GM21423 (cell line): Measurements from ENCODE around the gene COPS8.

Experiments
- ATAC-seq: cut with Tn5 transposase; IDR thresholded peaks from one replicate; pipeline ENCODE4 v1.9.1; 2021; ENCODE audit warnings: mild to moderate bottlenecking, moderate library complexity; ENCODE audit not compliant: unreplicated experiment

COPS8 gene

DNA sequence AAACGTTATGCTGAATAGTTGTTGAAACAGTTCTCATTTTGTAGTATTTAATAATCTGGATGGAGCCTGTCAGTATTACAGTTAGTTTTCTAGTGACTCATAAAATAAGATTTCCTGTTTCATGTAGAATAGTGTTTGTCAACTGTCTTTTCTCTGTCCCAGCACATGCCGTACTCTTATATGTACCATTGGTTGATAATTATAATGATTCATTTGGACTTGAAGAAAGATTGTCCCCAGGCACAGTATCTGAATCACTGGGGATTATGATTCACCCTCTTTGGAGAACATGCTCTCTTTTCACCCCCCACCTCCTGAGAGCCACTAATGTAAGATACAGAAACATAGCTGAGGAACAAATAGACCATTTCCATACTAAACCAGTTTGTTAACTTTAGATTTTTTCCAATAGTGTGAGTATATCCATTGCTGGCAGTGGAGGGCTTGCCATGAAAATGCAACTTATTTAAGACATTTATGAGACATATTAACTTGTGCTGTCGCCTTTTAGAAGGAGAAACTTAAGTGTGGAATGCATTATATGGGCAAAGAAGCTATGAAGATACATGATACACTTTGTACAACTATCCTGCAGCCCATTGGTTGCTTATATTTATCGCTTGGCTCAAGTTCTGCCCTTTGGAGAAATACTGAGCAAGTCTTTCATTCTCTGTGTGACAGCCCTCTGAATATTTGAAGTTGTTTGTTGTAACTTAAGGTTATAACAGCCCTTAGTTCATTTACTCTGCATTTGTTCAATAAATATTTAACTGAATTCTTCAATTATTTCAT, 12.4 kb downstream of the COPS8 start:
- ATAC-seq, result no peak

DNA sequence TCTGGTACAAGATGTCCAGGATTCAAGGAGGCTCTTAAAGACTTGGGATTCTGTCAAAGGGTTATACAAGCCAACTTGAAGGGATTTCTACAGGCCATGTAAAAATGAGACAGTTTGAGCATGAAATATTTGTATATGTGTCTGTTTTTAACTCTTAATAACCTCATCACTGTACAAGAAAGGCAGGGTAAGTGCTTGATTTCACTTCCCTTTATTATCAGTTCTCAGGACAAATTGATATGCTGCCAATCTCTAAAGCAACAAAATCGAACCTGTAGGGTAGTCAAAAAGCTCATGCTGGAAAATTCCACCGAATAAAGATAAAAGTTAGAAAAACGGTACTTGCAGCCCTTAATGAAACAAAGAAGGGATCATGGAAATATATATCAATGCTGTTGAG, 14.1 kb downstream of the COPS8 start:
- ATAC-seq, result no peak

DNA sequence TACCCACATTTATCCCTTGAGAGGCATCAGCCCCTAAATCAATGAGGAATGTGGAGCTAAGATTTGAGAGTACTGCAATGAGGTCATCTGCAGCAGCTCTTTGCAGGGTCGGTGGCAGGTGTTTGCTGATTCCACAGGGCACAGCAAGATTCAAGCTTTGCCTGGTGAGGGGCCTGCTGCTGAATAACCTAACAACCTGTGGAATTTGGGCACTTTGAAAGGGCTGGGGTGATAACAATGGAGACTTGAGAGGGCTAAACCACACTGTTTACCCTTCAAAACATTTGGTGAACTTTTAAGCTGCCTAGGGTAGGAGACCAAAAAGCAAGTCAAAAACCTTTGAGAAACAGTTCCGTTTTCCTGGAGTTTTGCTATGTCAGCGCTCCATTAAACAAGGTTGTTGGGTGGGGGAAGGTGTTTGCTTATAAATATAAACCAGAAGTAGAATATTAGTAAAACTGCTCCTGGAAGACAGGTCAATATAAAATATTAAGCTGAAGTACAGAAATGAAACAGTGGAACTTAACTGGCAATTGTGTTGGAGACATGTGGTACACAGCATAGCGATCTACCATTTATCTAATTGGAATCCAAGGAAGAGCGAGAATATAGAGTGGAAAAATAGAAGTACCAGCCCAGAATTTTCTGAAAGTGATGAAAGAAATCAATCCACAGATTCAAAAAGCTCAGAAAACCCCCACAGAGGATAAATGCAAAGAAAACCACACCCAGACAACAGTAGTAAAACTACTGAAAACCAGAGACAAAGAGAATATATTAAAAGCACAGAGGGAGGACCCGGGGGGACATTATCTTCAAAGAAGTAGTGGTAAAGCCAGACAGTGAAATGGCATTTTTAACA, 15.7 kb downstream of the COPS8 start:
- no peak for ATAC-seq

DNA sequence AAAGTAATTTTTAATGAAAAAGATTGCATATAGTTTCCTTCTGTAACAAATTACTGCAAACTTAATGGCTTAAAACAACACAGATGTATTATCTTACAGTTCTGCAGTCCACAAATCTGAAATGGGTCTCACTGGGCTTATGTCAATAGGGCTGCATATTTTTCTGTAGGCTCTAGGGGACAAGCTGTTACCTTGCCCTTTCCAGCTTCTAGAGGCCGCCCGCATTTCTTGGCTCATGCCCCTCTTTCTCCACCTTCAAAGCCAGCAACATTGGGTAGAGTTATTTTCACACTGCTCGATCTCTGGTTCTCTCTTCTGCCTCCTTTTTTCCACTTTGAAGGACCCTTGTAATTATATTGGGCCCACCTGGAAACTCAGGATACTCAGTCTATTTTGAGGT, 16.7 kb downstream of the COPS8 start:
- no peak for ATAC-seq

DNA sequence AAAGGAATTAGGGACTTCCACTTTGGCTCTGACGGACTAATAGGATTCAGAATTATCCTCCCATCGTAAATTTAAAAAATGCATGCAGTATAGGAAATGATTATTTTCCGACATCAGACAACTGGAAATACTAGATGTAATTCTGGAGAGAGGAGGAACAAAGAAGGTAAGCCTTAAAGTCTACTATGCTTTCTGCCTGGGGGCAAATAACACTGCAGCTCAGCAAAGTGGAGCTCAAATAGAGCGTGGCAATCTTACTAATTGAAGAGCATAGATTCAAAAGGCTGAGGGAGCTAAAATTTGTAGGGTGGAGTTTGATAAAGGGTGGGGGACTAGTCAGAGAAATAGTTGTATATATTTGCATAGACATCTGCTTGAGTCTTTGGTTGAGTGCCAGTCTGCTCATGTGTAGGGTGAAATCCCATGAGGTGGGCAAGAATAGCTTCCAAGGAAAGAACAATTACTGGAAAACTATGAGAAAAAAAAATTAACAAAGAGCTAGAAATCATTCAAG, 23.8 kb downstream of the COPS8 start:
- no peak for ATAC-seq

DNA sequence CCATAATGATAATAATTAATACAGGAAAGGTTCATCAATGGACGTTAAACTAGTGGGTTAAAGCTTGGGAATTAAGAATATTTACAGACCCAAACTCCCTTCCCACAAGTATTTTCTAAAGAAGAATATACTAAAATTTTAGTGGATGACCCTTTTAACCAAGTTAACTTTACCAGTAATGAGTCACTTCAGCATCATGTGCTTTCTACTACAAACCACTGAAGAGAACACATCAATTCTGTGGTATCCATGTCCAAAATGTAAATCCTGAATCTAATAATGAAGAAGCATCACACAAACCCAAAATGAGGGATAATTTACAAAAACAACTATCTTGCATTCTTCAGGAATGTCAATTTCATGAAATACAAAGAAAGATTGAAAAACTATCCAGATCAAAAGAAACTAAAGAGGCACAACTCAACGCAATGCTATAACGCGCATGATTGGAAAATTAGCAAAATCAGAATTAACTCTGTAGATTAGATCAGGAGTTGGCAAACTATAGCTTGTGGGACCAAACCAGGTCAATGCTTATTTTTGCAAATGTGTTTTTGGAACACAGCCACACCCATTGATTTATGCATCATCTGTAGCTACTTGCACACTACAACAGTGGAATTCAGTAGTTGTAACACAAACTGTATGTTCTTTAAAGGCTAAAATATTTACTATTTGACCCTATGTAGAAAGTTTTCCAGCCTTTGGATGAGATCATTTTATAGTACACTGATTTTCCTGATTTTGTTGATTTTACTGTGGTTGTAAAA, 27.5 kb downstream of the COPS8 start:
- ATAC-seq, result no peak

DNA sequence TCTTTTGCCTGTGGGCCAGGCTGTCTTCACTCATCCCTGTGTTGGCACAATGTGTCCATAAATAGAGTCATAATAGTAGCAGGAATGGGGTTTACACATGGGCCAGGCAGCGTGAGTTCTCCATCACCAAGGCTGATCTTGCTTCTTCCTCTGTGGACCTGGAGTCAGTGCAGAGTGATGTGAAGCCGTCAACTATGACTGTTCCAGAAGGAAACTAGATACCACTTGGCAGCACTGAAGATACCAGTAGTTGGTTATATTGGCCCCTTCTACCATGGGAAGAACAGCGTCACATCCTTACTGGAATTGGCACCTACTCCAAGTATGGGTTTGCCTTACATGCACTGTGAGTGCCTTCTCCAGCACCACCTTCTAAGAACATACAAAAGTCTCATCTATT, 30.2 kb downstream of the COPS8 start:
- no peak for ATAC-seq

DNA sequence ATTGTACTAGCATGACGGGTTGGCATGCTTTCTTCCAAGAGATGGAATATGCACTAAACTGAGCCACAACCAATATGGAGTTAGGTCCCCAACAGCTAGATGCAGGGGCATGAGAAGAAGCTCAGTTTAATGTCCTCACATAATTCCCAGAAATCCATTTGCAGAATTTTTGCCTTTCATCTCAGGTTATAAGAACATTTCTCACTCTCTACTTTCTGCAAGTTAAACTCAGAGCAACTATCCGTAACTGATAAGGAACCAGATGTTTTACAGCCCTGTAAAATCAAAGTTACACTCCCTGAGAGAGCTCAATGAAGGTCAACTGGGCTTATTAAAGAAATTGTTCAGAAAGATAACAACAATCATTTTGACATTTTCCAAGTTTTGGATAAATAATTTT, 30.7 kb downstream of the COPS8 start:
- no peak for ATAC-seq

DNA sequence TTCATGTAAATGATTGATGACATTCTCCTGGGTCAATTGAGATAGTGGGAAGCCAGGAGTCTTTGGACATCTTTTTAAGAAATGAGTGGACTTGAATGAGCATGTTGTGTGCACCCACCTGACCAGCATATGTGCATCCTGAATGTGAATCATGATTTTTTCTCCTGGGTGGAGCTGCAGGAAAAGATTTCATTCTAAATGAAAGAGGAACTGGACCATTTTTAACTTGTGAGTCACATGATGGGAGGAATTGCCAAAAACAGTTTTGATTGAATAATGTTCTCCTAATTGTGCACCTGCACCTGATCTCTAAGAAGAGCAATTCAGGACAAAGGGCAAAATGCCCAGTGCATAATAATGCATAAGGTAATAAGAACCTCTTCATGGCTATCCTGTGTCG, 32.3 kb downstream of the COPS8 start:
- ATAC-seq, result no peak

DNA sequence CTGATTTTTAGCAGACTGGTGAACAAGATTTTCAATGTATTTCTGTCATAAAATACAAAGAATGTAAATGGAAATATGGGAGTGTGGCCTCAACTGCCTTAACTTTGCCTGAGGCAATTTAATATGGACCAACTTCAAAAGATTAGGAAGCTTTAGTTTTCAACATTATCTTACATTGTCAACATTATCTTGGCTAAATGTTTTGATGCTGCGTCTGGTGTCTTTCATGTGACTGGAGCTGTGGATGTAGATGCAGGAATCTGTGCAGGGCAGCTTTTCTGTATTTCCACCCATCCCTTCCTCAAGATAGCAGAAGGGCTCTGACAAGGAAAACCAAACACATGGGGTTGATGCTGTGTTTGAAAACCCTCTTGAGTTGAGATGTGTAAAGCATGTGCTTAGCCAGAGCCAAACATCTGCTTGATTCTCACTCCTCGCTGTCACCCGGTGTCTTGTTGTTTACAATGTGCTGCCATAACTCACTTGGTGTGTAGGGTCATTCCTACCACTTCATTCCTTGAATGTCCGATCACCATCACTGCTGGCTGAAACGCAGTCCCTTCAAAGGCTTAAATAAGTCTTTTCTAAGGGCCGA, 33.0 kb downstream of the COPS8 start:
- ATAC-seq, result no peak

DNA sequence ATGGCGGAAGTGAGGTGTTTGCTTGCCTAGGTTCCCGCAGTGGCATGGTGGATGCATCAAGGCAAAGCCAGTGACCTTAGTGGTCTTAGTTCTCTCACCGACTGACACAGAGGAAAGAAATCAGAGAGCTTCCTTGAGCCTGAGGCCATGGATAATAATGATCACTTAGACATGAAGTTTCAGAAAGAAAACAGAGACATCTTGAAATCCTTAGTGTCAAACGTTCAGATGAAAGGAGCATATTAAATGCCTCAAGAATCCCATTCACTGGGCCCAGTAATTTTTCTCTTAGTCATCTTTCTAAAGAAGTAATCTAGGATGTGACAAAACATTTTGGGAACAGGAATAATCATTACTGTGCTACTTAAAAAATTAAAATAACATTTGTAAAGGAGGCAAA, 35.2 kb downstream of the COPS8 start:
- no peak for ATAC-seq

DNA sequence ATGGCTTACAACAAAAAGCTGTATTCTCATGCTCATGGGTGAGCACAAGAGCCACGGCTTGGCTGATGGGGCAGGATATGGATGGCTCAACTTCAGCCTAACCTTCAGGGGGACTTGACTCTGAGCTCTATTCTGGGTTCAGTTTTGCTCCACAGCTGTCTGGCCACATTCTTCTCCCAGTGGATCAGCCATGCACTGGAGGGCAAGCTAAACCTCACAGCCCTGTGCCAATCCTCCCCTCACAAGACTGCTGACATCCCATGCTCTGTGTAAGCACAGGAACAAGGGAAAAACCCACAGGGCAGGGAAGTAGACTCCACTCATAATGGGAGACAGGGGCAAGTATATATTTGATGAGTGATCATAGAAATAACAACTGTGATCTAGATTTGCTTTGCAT, 35.6 kb downstream of the COPS8 start:
- ATAC-seq, result no peak

DNA sequence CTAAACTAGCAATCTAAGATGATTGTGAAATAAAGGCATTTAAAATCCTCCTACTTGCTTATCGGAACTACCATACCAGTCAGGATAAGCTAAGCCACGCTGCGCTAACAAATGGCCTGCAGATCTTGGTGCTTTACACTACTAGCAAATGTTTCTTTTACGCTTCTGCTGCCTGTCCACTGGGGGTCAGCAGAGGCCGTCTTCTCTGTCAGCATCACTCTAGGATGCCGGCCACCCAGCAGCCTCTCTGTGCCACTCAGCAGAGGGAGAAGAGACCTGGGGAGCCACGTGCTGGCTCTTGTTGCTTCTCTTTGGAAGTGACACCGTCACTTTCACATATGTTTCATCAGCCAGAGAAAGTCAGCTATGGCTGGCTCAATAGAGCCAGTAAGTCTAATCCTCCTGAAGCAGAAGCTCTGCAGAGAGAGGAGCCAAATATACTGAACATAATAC, 36.6 kb downstream of the COPS8 start:
- no peak for ATAC-seq

DNA sequence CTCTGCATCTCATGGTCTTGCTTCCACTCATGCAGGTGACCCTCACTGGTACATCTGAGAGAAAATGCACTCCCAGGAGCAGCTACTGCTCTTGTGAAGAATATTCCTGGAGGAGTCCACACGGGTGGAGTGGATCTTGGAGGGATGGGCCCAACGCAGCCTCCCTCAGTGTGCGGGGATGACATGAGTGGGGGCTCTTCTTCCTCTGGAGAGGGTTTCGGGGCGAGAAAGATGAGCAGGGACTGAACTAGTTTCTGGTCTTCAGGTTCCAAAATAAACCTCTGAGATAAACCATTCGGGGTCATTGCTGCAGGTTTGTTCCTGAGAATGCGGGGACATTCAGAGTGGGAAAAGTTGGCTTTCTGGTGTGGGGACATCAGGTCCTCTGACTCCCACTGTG, 39.1 kb downstream of the COPS8 start:
- no peak for ATAC-seq

DNA sequence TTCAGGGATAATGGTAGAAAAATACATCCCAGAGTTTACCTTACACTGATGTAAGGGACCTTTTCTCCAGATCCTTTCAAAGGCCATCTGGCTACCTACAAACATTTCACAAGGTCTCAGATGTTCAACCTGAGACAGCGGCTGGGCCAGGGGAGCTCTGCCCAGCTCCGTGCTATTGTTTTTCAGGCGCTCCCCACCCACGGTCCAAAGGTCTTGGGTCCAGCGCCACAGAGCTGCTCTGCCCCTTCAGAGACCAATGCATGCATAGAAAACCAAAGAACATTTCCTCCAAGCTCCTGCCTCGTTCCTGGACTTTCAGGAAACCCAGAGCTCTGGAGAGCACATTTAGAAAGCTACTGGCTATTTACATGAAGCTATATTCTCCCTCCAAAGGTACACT, 40.3 kb downstream of the COPS8 start:
- no peak for ATAC-seq

DNA sequence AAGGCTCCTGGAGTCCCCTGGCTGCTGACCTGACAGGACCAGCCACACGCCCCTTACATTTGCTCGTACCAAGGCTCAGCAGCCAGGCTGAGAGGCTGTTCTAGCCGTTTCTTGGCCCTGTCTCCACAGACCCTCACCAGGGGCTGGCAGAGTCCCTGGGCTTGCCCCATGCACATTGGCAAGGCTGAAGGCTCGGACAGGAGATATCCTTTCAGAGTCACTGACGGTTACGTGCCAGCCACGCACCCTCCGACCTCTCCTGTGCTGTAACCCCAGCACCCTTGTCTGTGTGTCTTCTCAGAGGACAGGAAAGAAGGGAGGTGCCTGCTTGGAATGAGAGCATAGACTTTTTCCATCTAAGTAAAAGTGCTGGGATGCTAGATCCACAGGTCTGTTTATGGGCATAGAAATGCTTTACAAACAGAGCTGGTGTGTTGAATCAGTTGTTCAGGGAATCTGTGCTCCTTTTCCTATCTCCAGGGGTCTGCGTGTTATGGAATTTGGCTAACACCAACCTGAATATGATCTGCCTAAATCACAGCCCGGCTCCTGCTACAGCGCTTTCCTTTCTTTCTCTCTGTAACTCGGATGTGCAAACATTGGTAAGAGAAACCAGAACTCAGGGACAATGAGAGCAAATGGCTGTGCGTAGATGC, 41.0 kb downstream of the COPS8 start:
- no peak for ATAC-seq

DNA sequence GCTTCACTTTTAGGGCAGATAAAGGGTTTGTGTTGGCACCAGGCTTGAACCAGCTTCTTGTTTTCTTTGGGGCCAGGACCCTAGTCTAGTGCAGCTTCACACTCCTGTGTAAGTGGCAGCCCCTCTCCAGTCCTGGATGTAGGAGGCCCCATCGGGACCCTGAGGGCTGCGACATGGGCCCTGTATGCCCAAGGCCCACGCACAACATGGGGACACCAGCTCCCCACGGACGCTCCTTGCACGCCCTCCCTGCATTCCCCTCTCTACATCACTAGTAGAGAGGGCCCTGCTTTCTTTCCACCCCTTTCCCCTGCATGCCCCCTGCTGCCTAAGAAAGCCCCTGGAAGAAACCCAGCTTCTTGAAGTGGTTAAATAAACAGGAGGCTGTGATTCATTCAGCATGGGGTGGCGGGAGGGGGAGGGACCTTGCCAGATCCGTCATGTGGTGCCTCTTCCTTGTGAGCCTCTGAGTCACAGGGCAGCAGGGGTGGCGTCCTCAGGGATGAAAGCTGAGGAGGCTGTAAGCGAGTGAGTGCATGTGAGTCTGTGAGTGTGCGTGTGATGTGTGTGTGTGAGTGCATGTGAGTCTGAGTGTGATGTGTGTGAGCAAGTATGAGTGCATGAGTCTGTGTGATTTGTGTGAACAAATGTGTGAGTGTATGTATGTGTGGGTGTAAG, 42.5 kb downstream of the COPS8 start:
- no peak for ATAC-seq

DNA sequence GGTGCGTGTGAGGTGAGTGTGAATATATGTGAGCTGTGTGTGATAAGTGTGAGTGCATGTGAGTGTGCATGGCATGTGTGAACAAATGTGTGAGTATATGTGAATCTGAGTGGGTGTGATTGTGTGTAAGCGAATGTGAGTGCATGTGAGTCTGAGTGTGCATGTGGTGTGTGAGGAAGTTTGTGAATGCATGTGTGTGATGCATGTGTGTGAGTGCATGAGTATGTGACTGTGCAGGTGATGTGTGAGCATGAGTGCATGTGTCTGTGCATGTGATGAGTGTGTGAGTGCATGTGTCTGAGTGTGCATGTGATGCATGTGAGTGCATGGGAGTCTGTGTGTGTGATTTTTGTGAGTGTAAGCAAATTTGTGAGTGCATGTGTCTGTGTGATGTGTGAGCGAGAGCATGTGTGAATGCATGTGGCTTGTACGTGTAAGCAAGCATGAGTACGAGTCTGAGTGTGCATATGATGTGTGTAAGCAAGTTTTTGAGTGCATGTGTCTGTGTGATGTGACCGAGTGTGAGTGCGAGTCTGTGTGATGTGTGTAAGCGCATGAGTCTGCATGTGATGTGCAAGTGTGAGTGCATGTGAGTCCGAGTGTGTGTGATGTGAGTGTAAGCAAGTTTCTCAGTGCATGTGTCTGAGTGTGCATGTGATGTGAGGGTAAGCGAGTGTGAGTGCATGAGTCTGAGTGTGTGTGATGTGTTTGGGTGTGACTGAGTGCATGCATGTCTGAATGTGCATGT, 43.3 kb downstream of the COPS8 start:
- no peak for ATAC-seq

DNA sequence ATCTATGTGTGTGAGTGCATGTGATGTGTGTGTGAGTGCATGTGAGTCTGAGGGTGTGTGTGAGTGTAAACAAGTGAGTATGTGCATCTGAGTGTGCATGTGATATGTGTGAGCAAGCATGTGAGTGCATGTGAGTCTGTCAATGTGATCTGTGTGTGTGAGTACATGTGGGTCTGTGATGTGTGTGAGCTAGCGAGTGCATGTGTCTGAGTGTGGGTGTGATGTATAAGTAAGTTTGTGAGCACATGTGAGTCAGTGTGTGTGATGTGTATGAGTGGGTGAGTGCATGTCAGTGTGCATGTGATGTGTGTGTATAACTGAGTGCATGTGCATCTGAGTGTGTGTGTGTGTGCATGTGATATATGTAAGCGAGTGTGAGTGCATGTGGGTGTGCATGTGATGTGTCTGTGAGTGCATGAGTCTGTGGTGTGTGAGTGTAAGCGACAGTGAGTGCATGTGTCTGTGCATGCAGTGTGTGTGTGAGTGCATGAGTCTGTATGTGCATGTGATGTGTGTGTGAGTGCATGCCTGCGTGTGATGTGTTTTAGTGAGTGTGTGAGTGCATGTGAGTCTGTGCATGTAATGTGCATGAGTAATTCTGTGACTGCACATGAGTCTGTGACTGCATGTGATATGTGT, 44.1 kb downstream of the COPS8 start:
- ATAC-seq, result no peak
